NCI-H1092 treated with DMSO at 0.1 percent for 48 hours (cell line): ENCODE results near the gene PHYHIPL.

Experiments
- DNase-seq: peaks from one replicate; lab custom pipeline; 2025; lab: John Stamatoyannopoulos, UW

The PHYHIPL gene

DNA sequence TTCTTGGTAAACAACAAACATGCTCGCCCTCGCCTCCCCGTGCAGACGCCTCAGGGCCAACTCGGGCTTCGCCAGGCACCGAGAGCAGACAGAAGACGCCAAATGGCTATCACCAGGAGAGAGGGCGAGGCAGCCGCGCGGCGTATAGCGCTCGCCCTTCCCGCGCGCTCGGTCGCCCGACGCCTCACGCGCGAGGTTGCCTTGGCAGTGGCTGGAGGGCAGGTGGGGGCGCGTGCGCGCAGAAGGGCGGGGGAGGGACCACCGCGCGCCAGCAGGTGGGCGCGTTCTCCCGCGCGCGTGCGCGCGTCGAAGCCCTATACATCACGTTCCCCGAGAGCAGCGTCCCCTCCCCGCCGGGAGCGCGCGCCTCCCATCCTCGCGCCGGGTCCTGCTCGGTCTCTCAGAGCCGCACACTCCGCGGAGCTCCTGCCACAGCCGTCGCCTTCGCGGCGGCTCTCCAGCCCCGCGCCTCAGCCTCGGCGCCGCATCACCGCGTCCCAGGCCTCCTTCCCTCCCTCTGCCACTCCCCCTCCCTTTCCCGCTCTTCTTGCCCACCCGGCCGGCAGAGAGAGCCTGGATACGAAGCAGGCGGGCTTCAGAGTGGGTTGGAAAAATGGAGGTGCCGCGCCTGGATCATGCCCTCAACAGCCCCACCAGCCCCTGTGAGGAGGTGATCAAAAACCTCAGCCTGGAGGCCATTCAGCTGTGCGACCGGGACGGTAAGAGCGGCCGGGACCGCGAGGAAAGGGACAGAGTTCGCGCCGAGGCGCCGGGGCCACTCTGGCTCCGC, at the start of gene PHYHIPL:
Gene PHYHIPL (plus strand): TSS at position 403 of the 790 bp plus-strand sequence. CDS start 211 bp downstream, at position 614.
- peak; percentile 76 for DNase-seq

DNA sequence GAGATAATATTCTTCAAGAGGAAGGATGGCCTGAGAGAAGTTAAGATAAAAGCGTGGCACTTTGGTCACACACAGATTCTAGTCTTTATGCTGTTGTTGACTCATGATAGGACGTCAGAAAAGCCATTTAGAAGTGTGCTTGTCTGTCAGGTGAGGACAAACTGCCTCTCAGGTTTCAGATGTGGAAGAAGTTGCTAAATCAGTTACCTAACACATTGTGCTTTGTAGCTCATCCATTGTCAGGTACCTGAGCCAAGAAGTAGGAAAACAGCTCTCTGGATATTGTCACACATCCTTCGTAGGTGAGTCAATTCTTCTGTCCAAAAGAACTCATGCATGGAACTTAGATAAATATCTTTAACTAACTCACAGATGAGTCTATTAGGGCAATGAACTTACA, 49.5 kb upstream of the PHYHIPL start:
- no peak for DNase-seq

DNA sequence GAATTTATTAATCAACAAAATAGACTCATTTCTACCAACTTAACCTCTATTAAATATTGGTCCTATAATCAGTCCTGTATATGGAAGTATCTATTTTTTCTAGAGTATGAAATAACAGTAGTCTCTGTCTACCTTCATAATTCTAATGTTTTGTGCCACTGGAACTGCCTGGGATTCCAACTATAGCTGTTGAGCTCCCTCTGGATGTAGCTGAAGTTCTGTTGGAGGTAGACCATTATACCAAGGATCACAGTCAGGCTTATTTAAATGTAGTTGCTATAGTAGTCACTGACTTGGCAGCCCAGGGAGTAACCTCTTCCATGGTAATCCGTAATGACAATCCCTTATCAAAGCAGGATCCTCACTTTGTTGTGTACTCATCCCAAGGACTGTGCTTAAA, 48.5 kb upstream of the PHYHIPL start:
- no peak for DNase-seq

DNA sequence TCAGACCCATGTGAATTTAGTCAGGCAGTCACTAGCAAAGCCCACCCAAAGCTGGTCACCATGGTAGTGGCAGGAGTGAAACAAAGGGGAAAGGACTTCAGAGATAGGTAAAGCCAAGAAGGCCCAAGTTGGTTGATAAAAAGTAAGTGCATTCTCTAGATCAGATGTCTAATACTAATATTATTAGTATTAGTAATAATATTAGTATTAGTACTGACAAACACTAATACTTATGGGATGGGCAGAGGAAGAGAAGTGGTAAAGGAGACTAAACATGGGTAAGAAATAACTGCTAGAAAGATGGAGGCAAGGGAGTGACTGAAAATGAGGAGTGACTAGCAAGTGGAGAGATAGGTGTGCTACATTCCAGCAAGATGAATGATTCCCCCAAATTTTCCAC, 46.6 kb upstream of the PHYHIPL start:
- DNase-seq: no peak

DNA sequence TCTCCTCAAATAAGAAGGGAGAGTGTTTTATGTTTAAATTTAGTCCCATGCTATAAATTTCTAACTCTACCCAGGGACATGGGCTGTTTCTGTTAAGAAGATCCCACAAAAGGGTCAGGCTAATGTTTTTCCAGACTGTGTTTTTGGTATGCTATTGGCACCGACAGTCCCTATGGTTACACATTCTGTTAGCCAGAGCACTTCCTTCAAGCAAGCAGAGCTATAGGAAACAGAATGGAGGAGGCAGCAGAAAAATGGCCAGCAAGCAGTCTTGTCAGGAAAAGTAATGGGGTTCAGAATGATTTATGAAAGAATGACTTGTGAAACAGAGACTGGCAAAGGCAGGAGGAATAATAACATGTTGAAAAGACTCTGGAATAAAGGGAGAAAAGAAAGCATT, 44.8 kb upstream of the PHYHIPL start:
- DNase-seq: no peak

DNA sequence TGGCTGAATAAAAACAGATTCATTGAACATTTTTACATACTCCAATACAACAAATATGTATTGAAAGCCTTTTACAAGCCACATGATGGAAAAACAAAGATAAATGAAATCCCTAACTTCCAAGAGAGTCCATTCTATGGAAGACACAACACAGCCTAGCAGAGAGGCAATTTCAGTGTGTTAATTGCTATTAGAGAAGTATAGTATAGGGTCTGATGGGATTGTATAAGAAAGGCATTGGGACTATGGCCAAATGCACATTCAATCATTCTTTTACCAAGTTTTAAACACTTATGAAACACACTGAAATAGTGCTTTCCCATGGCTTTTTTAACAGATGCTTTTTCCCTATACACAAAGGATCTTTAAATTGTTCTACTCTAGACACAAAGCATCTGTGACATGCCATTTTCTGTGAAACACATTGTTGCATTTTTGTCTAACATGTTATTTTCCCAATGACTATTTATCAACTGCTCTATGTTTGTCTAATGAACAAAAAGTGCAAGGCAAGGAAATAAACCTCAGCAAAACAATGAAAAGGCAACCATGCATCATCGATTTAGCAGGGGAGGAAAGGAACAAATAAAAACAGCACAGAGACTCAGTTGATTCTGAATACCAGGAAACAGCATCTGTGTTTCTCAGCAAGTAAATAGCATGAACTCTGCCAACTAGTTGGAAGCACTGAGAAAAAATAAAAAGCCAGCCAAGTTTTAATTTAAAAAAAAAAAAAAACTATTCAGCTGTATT, 42.4 kb upstream of the PHYHIPL start:
- no peak for DNase-seq

DNA sequence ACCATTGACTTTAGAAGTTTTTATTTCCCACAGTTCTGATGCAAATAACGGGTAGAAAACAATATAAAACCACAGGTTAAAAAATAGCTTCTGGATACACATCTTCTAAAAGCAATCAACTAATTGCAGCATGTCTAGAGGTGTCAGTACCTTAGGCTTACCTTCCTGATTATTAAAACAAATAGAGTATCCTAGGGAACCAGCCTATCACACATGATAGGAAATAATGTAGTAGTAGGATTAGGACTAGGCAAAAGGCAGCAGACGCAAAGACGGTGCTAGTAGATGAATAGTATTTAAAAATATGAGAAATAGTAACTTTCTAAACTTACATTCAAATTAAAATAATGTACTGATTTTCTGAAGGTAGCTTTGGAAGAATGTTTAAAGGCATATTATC, 41.7 kb upstream of the PHYHIPL start:
- no peak for DNase-seq

DNA sequence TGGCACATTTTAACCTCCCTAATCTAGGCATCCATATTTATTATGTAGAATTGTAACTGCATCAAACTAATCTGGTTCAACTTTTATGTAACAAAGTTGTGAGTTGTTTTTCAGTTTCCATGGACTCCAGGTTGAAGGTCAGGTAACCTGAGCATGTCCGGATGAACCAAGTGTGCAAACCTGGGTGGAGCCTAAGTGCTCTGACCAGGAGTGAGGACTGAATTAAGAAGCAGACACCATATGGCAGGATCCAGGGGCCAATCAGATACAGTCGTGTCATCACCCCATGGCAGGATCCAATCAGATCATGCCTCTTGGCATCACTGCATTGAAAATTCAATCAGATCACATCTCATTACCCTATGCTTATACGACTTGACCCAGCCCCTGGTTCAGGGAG, 41.2 kb upstream of the PHYHIPL start:
- no peak for DNase-seq

DNA sequence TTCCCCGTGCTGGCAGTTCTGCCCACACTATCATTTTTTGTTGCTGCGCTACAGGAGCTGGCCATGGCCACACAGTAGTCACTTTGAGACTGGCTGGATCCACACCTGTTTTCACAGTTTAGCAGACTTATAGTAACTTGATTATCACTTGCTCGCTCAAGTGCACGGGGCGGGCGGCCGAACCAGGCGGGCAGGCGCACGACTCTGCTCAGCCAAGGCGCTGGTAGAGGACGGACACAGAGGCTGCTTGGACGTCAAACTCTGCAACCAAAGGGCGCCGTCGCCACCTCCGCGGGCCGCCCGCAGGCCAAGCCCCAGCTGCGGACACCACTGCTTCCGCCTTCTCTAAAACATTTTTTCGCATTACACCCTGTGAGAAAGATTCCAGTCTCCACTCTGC, 38.4 kb upstream of the PHYHIPL start:
- DNase-seq: no peak

DNA sequence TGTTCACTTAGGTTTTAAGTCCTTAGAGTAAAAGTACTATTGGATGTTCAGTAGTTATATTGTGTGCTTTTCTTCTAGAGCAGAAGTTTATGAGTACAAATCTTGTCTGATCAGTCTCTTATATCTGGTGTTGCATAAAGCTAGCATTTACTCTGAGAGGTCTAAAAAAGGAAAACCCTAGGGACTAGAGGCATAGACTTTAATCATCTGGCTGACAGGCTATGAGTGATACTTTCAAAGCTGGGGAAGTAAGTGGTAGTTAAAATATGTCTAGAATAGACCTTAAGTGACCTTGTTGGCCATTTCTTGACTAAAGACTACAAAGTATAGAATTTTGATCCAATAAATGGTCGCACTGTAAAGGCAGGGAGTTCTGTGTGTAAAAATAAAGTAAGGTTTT, 32.9 kb upstream of the PHYHIPL start:
- DNase-seq: no peak

DNA sequence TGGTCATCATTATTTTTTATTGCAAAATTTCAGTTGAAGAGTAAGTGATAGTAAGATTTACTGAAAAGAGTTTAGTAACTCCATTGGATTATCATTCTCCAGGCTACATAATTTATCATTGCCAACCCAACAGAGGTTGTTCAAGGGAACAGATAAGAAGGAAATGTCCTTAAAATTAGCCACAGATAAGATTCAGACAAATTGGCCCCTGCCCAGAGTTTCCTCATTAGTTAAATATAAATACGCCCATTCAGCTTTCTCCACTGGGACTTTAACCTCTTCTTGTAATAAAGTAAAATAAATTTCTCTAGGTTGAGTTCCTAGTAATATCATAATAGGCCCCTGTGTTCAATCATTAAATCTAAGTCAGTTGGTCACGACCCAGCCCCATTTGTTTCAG, 27.7 kb upstream of the PHYHIPL start:
- no peak for DNase-seq

DNA sequence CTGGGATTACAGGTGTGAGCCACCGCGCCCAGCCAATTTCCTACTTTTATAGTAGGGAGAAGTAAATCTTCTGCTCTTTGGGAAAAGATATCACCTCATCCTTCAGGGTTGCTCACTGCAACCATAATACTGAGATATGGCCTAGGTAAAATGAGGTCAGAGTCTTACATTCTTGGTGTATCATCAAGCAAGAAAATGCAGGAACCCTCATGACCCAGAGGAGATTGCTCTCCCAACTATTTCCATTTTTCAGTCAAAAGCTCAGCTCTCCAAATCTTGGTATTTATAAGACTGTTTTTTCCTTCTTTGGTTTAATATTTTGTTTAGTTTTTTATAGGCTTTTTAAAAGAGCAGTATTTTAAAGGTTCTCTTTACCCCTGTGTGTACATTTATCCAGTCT, 20.9 kb upstream of the PHYHIPL start:
- no peak for DNase-seq

DNA sequence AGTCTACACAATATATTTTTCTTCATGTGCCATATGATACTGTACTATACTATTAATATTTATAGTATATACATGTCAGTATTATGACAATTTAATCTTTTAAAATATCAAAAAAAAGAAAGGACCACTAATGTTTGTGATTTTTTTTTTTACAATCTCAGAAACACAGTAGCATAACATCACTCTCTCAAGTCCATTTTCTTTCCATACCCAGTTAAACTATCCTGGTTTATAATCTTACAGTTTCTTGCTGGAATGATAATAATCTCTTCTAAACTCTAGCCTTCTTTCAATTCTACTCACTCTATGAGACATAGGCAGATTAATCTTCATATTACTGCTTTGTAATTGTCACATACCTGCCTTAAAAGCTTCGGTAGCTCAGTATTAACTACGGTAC, 8.9 kb upstream of the PHYHIPL start:
- no peak for DNase-seq

DNA sequence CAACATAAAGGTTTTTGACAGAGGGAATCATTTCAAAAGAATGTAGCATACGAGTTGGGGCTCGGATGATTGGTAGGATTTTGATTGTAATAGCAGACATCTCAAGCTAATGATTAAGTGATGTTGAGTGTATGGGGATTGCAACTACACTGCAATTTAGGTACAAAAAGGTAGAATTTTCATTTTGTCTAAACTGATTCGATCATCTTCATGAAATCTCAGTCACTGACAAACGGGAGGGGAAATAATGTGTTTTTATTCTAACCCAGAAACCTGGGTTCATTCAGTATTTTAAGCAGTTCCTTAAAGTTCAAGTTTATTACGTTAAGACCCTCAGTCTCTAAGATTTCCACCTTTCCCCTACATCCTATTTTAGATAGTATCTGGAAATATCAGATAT, 3.9 kb upstream of the PHYHIPL start:
- no peak for DNase-seq

DNA sequence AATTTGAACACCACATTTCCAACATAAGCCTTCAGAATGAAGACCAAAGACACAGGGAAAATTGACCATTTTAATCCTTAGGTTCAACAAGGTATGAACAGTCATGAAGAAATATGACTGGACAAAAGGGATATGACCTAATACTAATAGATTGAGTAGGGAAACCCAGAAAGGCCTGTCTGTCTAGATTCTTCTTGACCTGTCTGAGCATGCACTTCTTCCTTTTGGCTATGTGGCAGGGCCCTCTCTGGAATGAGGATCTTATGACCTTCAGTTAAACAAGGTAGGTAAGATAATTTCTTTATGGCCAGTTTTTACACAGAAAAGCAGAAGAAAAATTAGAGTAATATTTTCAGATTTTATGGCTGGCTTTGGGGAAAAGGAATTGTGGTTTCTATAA, 3.0 kb upstream of the PHYHIPL start:
- DNase-seq: no peak

DNA sequence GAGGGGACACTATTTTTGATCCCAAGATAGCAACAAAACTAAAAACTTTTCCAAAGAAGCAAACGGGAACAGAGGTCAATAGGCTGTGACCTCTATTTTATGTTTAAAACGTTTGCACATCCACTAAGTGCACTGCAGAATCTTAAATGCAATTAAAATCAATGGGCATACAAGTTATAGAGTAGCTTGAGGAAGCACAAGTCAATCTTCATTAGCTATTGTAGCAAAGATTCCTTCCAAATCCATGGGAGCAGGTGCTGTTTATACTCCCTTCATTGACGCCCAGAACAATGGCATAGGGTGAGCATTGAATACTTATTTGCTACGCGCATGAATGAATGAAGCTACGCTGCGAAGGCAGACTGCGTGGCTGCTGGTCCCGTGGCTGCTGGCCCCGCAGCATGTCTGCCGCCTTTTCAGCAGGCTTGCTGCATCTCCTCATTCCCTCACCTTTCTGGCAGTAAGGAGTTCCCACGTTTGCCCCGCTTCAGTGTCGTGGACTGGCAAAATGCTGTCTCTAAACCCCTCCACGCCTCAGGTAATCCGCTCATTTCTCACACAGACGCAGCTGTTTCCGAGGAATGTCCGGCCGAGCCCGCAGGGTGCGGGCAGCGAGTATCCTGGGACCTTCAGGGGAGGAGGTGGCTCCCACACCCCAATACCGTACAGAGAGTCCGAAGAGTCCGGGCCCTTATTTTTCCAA, 754 bp upstream of the PHYHIPL start:
- peak; percentile 59 for DNase-seq

DNA sequence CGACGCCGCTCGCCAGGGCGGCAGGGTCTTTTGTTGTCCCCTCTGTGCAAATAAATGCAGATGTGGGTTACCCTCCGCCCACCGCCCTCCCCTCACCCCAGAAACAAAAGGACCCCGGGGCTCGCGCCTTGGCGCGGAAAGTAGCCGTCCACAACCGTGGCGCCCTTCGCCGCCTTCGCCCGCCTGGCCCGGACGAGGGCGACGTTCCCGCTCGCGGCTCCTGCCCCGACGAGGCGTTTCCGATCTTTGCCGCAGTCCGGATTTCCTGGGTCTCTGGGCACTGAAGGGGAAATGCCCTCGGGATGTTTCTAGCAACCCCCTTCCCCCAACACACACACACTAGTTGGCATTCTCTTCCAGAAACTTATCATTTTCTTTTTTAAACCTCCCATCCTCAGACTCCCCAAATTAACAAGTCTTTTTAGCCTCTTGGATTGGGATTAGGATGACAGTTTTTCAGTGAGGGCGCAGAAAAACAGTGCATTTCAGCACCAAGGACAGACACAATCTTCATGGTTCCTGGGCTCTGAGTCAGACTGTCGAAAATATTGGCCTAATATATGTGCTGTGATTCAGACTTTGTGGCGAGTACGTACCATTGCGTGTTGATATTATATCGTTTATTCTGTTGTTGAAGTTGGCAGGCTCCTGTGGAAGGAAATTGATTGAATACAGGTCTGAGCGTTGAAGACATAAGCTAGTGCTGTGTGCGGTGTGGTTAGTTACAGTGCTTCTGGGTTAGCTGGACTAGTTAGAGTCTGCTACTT, 771 bp downstream of the PHYHIPL start:
- peak; percentile 56 for DNase-seq

DNA sequence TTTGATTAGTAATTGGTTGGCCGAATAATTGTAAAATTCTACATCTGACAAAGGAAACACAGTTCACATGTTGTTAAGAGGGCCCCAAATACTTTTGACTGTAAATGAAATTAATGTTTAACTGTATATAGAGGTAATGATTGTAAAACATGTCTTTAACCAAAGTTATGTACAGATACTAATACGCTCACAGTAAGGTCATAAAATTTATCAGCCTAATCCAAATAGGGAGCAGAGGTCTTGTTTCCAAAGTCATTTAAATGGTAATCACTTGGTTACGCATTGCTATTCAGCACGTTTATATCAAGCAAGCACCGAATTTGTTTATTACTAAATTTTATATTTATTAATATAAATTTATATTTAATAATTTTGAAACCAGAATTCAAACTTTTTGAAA, 1.4 kb downstream of the PHYHIPL start:
- no peak for DNase-seq

DNA sequence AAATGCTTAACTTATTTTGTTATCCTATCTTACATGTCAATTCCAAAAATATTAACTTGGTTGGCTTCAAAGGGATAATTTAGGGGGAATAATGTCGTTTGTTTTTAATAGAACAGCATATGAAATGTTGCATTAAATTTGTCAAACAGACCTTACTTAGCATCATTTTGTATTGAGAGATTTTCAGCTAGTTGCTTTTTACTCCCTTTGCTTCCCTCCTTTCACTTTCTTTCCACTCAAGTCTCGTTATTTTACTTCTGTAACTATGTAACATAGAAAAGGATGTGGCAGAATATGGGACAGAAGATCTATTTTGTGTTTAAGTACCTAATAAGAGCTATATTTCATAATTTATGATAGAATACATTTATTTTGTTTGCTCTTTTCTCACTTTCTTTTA, 2.6 kb downstream of the PHYHIPL start:
- no peak for DNase-seq

DNA sequence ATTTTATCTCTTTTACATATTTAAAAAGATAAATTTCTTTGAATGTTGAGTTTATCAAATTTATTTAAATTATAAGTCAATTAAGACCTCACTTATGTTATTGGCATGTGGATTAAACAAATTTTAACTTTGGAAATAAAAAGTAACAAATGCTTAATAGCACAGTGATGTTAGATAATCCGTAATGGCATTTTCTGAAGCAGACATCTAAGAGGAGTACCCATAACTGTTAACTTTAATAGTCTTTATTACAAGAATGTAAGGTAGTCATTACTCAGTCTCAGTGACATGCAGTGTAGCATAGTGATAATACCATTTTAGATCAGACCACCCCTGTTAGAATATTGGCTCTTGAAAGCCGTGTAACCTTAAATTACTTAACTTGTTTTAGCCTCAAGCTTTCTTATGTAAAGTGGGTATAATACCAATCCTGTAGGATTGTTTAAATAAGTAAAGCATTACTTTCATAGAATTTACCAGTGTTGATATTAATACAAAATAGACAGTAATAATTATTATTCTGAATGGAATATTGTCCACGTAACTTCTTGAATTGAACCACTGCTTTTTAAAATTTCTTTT, 4.3 kb downstream of the PHYHIPL start:
- no peak for DNase-seq

DNA sequence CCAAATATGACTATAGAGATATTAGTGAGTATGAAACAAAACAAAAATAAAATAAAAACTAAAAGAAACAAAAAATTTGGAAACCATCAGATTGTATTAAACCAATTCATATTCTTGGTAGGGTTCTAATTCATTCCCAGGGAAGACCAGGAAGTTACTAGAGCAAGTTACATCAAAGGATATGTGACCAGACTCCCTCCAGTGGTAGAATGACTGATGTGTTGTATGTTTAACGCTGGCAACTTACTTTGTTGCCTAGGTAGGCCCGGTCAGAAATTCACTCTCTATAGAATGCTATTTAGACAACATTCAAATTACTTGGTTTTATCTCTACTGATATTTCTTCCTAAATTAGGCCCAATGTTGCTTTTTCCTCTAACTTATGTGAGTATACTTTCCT, 5.2 kb downstream of the PHYHIPL start:
- peak; percentile 27 for DNase-seq

DNA sequence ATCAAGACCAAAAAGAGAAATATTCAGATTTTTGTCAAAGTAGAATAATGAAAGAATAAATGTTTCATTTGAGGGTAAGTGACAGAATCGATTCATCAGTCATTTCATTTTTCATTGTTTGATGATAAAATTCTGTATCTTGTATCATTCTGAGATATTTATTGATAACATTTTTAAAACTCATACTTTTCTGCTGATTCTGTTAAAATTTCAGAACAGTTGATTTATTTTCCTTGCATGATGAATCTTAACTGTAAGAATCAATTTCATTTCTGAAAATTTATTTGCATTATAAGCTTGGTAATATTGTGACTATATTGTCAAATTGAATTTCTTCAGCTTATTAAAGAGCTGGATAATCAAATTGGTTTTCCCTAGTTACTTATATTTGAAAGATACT, 13.9 kb downstream of the PHYHIPL start:
- no peak for DNase-seq
